Uterus (tissue), 4 donors: ENCODE results near the gene RANBP10. TPM values are rescaled to one million over a fixed set of nuclear protein-coding genes. Genes with fewer than 3 reads are reported as not detected.

Source experiments
- DNase-seq, 2 donors: peaks; one replicate each; pipeline ENCODE4 v3.0.0-alpha.2; 2019 to 2020
- H3K27ac ChIP-seq, 2 donors: fragments of 200-600 bp; sonication (generic); 1 replicate in 1 of 2; 2 replicates in 1 of 2; pipeline ENCODE4 v1.5.1; 2016 to 2018
- H3K27me3 ChIP-seq, 2 donors: fragments of 200-600 bp; sonication (generic); one replicate each; pipeline ENCODE4 v1.5.1; 2018 to 2019; ENCODE audit warnings: control low read depth in 1 of 2
- H3K36me3 ChIP-seq, 2 donors: fragments of 200-600 bp; sonication (generic); one replicate each; pipeline ENCODE4 v1.5.1; 2019; ENCODE audit warnings: control low read depth in 1 of 2
- H3K4me1 ChIP-seq, 2 donors: fragments of 200-600 bp; sonication (generic); one replicate each; pipeline ENCODE4 v1.5.1; 2018 to 2019; ENCODE audit warnings: control low read depth in 1 of 2
- H3K4me3 ChIP-seq, 2 donors: fragments of 200-600 bp; sonication (generic); 1 replicate in 1 of 2; 2 replicates in 1 of 2; pipeline ENCODE4 v1.5.1; 2018 to 2019; ENCODE audit warnings: mild to moderate bottlenecking in 1 of 2
- H3K9me3 ChIP-seq, 2 donors: fragments of 200-600 bp; sonication (generic); one replicate each; pipeline ENCODE4 v1.5.1; 2019; ENCODE audit warnings: control low read depth in 1 of 2
- POLR2A ChIP-seq, 2 donors: fragments of 450-650 bp; IDR thresholded peaks; one replicate each; pipeline ENCODE4 v1.6.1; 2016; ENCODE audit warnings: antibody characterized with exemption in 2 of 2, mild to moderate bottlenecking in 1 of 2, moderate library complexity in 1 of 2
- intact Hi-C: fragments of 100-400 bp; cut with DNase I; formaldehyde crosslinking; loops from one replicate; pipeline ENCODE4 v1.15.1; 2023; ENCODE audit warnings: low total_unique reads
- total RNA-seq, 4 donors: library from RNA; depleted of rRNA in 3 of 4; stranded (reverse); fragments of >200 nt in 3 of 4; gene quantifications; one replicate each; pipeline versions ENCODE4 v1.1.0 to v1.2.4, GENCODE V29; 2014 to 2023
- TF ChIP-seq, protein P1 (sequence below), 4 experiments: fragments of 200-600 bp in 2 of 4; fragments of 450-650 bp in 2 of 4; sonication (generic) in 2 of 4; IDR thresholded peaks; one replicate each; pipeline ENCODE4 v1.5.1; 2016 to 2019; ENCODE audit warnings: antibody characterized with exemption in 4 of 4, mild to moderate bottlenecking in 2 of 4, moderate library complexity in 1 of 4
- donor health status: DM: yes; HTN: yes; CAD: no.

Gene RANBP10
- total RNA-seq, 4 donors from 2014 or later, result 4.9 to 22.7 (median 8.5) TPM

GRCh38 chr16:67801241-67801640 lies 5.1 kb downstream of the RANBP10 start:
- H3K27me3 ChIP-seq, result no peaks in the 10 kb centered on the region
- DNase-seq, result no peak
- H3K4me3 ChIP-seq, result no peak overlapping the region
- TF ChIP-seq POLR2A (IDR thresholded peaks at IDR 0.05), result no peak
- no peaks in the 10 kb centered on the region for H3K4me1 ChIP-seq
- no peaks in the 10 kb centered on the region for H3K9me3 ChIP-seq
- H3K36me3 ChIP-seq, result no peaks in the 10 kb centered on the region
- no peak overlapping the region for H3K27ac ChIP-seq
- intact Hi-C loops, result no loop called here

- H3K27me3 ChIP-seq, result no peaks in the 10 kb centered on the region
- H3K27ac ChIP-seq, result no peak overlapping the region
- H3K36me3 ChIP-seq, result no peaks in the 10 kb centered on the region
- DNase-seq, result no peak
- H3K4me3 ChIP-seq, result no peak overlapping the region
- H3K9me3 ChIP-seq, result no peaks in the 10 kb centered on the region
- H3K4me1 ChIP-seq, result no peaks in the 10 kb centered on the region
- intact Hi-C loops, result no loop called here
- TF ChIP-seq, protein P1, sequence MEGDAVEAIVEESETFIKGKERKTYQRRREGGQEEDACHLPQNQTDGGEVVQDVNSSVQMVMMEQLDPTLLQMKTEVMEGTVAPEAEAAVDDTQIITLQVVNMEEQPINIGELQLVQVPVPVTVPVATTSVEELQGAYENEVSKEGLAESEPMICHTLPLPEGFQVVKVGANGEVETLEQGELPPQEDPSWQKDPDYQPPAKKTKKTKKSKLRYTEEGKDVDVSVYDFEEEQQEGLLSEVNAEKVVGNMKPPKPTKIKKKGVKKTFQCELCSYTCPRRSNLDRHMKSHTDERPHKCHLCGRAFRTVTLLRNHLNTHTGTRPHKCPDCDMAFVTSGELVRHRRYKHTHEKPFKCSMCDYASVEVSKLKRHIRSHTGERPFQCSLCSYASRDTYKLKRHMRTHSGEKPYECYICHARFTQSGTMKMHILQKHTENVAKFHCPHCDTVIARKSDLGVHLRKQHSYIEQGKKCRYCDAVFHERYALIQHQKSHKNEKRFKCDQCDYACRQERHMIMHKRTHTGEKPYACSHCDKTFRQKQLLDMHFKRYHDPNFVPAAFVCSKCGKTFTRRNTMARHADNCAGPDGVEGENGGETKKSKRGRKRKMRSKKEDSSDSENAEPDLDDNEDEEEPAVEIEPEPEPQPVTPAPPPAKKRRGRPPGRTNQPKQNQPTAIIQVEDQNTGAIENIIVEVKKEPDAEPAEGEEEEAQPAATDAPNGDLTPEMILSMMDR (IDR thresholded peaks at IDR 0.05), result no peak
- no peak for TF ChIP-seq POLR2A (IDR thresholded peaks at IDR 0.05)
Measured at GRCh38 chr16:67800338-67800926, 5.9 kb downstream of the RANBP10 start.

DNA sequence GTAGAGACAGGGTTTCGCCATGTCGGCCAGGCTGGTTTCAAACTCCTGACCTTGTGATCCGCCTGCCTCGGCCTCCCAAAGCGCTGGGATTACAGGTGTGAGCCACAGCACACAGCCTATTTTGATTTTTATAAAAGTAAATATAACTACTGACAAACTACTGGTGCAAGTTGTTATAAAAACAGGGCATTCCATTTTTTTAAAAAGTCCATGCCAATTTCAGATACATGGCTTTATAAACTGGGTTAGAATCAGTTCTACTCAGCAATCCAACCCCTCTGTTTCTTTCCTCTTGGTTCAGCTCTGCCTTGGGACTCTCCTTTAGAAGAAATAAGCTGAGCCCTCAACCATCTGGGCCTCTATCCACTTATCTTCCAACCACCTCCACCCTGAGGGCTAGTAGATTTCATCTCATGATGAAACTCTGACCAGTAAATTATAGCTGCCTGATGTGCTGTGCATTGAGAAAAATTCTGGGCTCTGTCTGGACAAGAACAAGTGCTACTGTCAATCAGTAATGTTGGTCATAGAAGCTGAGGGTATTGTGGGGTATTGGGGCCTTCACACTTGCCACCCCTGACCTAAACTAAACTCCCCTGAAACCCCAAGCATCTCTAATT lies 10.2 kb downstream of the RANBP10 start:
- no peak for TF ChIP-seq POLR2A (IDR thresholded peaks at IDR 0.05)
- TF ChIP-seq, protein P1 (IDR thresholded peaks at IDR 0.05), result no peak
- Histone ChIP-seq H3K36me3 (no peaks in the 10 kb centered on the region), H3K4me3 (no peak overlapping the region), H3K27ac (no peak overlapping the region), H3K27me3 (no peaks in the 10 kb centered on the region), H3K9me3 (no peaks in the 10 kb centered on the region), H3K4me1 (no peaks in the 10 kb centered on the region)
- no peak for DNase-seq
- intact Hi-C loops, result no loop called here

- Histone ChIP-seq H3K9me3 (no peaks in the 10 kb centered on the region), H3K4me3 (no peak overlapping the region), H3K36me3 (no peaks in the 10 kb centered on the region), H3K27me3 (no peaks in the 10 kb centered on the region), H3K4me1 (no peaks in the 10 kb centered on the region), H3K27ac (no peak overlapping the region)
- no peak for DNase-seq
- no peak for TF ChIP-seq POLR2A (IDR thresholded peaks at IDR 0.05)
- TF ChIP-seq, protein P1 (IDR thresholded peaks at IDR 0.05), result no peak
- intact Hi-C loops, result no loop called here
Measured at GRCh38 chr16:67790071-67790470, 16.3 kb downstream of the RANBP10 start.

GRCh38 chr16:67786491-67786890 lies 19.9 kb downstream of the RANBP10 start:
- Histone ChIP-seq H3K4me3 (no peak overlapping the region), H3K36me3 (no peaks in the 10 kb centered on the region), H3K4me1 (no peaks in the 10 kb centered on the region), H3K9me3 (no peaks in the 10 kb centered on the region), H3K27ac (no peak overlapping the region), H3K27me3 (no peaks in the 10 kb centered on the region)
- TF ChIP-seq, protein P1 (IDR thresholded peaks at IDR 0.05), result no peak
- TF ChIP-seq POLR2A (IDR thresholded peaks at IDR 0.05), result no peak
- intact Hi-C loops, result no loop called here
- DNase-seq, result no peak
